OCI-LY3 (cell line): ENCODE results near the gene MTOR.

Source experiments
- H2AFZ ChIP-seq: fragments of 200-600, 300-600 bp; shearing (Covaris generic); 2 replicates; pipeline ENCODE4 v1.6.0; 2014; ENCODE audit warnings: antibody characterized with exemption, low read depth, low read length
- H3K27ac ChIP-seq: fragments of 200-600, 300-600 bp; sonication (generic); 2 replicates; pipeline ENCODE4 v1.5.1; 2014; ENCODE audit warnings: mild to moderate bottlenecking, low read length, moderate library complexity, mixed read lengths
- H3K27me3 ChIP-seq: fragments of 200-600, 300-600 bp; sonication (generic); 2 replicates; pipeline ENCODE4 v1.6.1; 2014; ENCODE audit warnings: low read depth, low read length, mixed read lengths
- H3K36me3 ChIP-seq: fragments of 200-600, 300-600 bp; sonication (generic); replicated peaks from 2 replicates; pipeline ENCODE3; 2014; ENCODE audit warnings: low read depth, low read length, mixed read lengths
- H3K4me1 ChIP-seq: fragments of 300-600, 200-600 bp; sonication (generic); 2 replicates; pipeline ENCODE4 v1.6.1; 2014; ENCODE audit warnings: low read length, mixed read lengths
- H3K4me2 ChIP-seq: fragments of 200-600, 300-600 bp; sonication (generic); 2 replicates; pipeline ENCODE4 v1.6.1; 2014; ENCODE audit warnings: low read length, mixed read lengths
- H3K4me3 ChIP-seq: fragments of 300-600, 200-600 bp; sonication (generic); 2 replicates; pipeline ENCODE4 v1.5.1; 2014; ENCODE audit warnings: antibody characterized with exemption, mild to moderate bottlenecking, low read length, moderate library complexity
- H3K79me2 ChIP-seq: fragments of 300-600, 200-600 bp; shearing (Covaris generic); 2 replicates; pipeline ENCODE4 v1.6.1; 2014; ENCODE audit warnings: mild to moderate bottlenecking, low read length, mixed read lengths
- H3K9ac ChIP-seq: fragments of 300-600, 200-600 bp; shearing (Covaris generic); 2 replicates; pipeline ENCODE4 v1.6.0; 2014; ENCODE audit warnings: mild to moderate bottlenecking, low read length, moderate library complexity
- H3K9me3 ChIP-seq: fragments of 200-600, 300-600 bp; shearing (Covaris generic); 2 replicates; pipeline ENCODE4 v1.6.1; 2014; ENCODE audit warnings: low read length, mixed read lengths; ENCODE audit not compliant: insufficient read depth
- H4K20me1 ChIP-seq: fragments of 200-600, 300-600 bp; sonication (generic); 2 replicates; pipeline ENCODE4 v1.6.1; 2016; ENCODE audit warnings: low read length, mixed read lengths; ENCODE audit not compliant: insufficient read depth
- CTCF ChIP-seq: fragments of 200-600, 300-600 bp; sonication (generic); IDR thresholded peaks from 2 replicates; pipeline ENCODE4 v1.5.1; 2014; ENCODE audit warnings: antibody characterized with exemption, low read length, low read depth
- EZH2phosphoT487 ChIP-seq: fragments of 200-600 bp; shearing (Covaris generic); IDR thresholded peaks from 2 replicates; pipeline ENCODE4 v1.6.1; 2018; ENCODE audit warnings: antibody characterized with exemption, mixed run types, low read depth

Gene MTOR

GRCh38 chr1:11151114-11151513, 111.2 kb downstream of the MTOR start:
- Histone ChIP-seq H3K79me2 (no peaks in the 10 kb centered on the region), H2AFZ (no peak overlapping the region), H3K27ac (no peak overlapping the region), H3K4me3 (no peak overlapping the region), H3K9me3 (no peaks in the 10 kb centered on the region), H3K4me2 (no peak overlapping the region), H3K36me3 (no peaks in the 10 kb centered on the region), H3K4me1 (no peaks in the 10 kb centered on the region), H3K27me3 (no peaks in the 10 kb centered on the region), H4K20me1 (no peaks in the 10 kb centered on the region), H3K9ac (no peak overlapping the region)
- TF ChIP-seq CTCF, result no peak
- no peak for TF ChIP-seq EZH2phosphoT487

GRCh38 chr1:11150326-11150725, 112.0 kb downstream of the MTOR start:
- Histone ChIP-seq H2AFZ (no peak overlapping the region), H3K27me3 (no peaks in the 10 kb centered on the region), H3K79me2 (no peaks in the 10 kb centered on the region), H3K9me3 (no peaks in the 10 kb centered on the region), H3K36me3 (no peaks in the 10 kb centered on the region), H3K9ac (no peak overlapping the region), H3K4me2 (no peak overlapping the region), H4K20me1 (no peaks in the 10 kb centered on the region), H3K27ac (no peak overlapping the region), H3K4me1 (no peaks in the 10 kb centered on the region), H3K4me3 (no peak overlapping the region)
- TF ChIP-seq EZH2phosphoT487, result no peak
- no peak for TF ChIP-seq CTCF

GRCh38 chr1:11147197-11147770, 115.1 kb downstream of the MTOR start:
- no peak overlapping the region for H3K9ac ChIP-seq
- no peak overlapping the region for H2AFZ ChIP-seq
- no peaks in the 10 kb centered on the region for H3K4me1 ChIP-seq
- H4K20me1 ChIP-seq, result no peaks in the 10 kb centered on the region
- TF ChIP-seq EZH2phosphoT487, result no peak
- TF ChIP-seq CTCF, result no peak
- H3K4me2 ChIP-seq, result no peak overlapping the region
- H3K79me2 ChIP-seq, result no peaks in the 10 kb centered on the region
- H3K27ac ChIP-seq, result no peak overlapping the region
- H3K36me3 ChIP-seq, result no peaks in the 10 kb centered on the region
- no peaks in the 10 kb centered on the region for H3K27me3 ChIP-seq
- no peak overlapping the region for H3K4me3 ChIP-seq
- no peaks in the 10 kb centered on the region for H3K9me3 ChIP-seq

GRCh38 chr1:11145741-11146140, 116.6 kb downstream of the MTOR start:
- H3K9ac ChIP-seq, result no peak overlapping the region
- no peaks in the 10 kb centered on the region for H4K20me1 ChIP-seq
- no peaks in the 10 kb centered on the region for H3K27me3 ChIP-seq
- no peaks in the 10 kb centered on the region for H3K79me2 ChIP-seq
- H3K36me3 ChIP-seq, result no peaks in the 10 kb centered on the region
- H3K4me1 ChIP-seq, result no peaks in the 10 kb centered on the region
- H2AFZ ChIP-seq, result no peak overlapping the region
- no peak overlapping the region for H3K27ac ChIP-seq
- TF ChIP-seq CTCF (no peak), EZH2phosphoT487 (no peak)
- no peaks in the 10 kb centered on the region for H3K9me3 ChIP-seq
- no peak overlapping the region for H3K4me2 ChIP-seq
- H3K4me3 ChIP-seq, result no peak overlapping the region
